ENCODE results near the gene DLL4.

Gene DLL4

GRCh38 chr15:40926659-40927494 is 2.3 kb upstream of the DLL4 start:
- no peak for DNase-seq (ENCODE audit: low read depth in 3 of 3)

- DNase-seq (ENCODE audit: low read depth in 3 of 3), result no peak
Observed at GRCh38 chr15:40927495-40927872, 1.7 kb upstream of the DLL4 start.

- no peak for DNase-seq (ENCODE audit: low read depth in 3 of 3)
Observed at GRCh38 chr15:40927873-40928806, 1.0 kb upstream of the DLL4 start.

GRCh38 chr15:40929660-40930429 is 705 bp downstream of the DLL4 start:
- no peak for DNase-seq (ENCODE audit: low read depth in 3 of 3)

GRCh38 chr15:40930430-40931299 is 1.5 kb downstream of the DLL4 start:
- no peak for DNase-seq (ENCODE audit: low read depth in 3 of 3)

GRCh38 chr15:40931300-40932142 is 2.4 kb downstream of the DLL4 start:
- DNase-seq (ENCODE audit: low read depth in 3 of 3), result no peak

- no peak for DNase-seq (ENCODE audit: low read depth in 3 of 3)
Observed at GRCh38 chr15:40932156-40932555, 3.0 kb downstream of the DLL4 start.

GRCh38 chr15:40932649-40933516 is 3.7 kb downstream of the DLL4 start:
- DNase-seq (ENCODE audit: low read depth in 3 of 3), result no peak

- DNase-seq (ENCODE audit: low read depth in 3 of 3), result no peak
Observed at GRCh38 chr15:40933517-40933902, 4.4 kb downstream of the DLL4 start.

- no peak for DNase-seq (ENCODE audit: low read depth in 3 of 3)
Observed at GRCh38 chr15:40934457-40934856, 5.3 kb downstream of the DLL4 start.

GRCh38 chr15:40936234-40936708 is 7.1 kb downstream of the DLL4 start:
- DNase-seq (ENCODE audit: low read depth in 3 of 3), result no peak

GRCh38 chr15:40936709-40937666 is 7.8 kb downstream of the DLL4 start:
- DNase-seq (ENCODE audit: low read depth in 3 of 3), result no peak

- DNase-seq (ENCODE audit: low read depth in 3 of 3), result no peak
Observed at GRCh38 chr15:40937762-40938535, 8.8 kb downstream of the DLL4 start.

- no peak for DNase-seq (ENCODE audit: low read depth in 3 of 3)
Observed at GRCh38 chr15:40938536-40938870, 9.4 kb downstream of the DLL4 start.

- DNase-seq (ENCODE audit: low read depth in 3 of 3), result no peak
Observed at GRCh38 chr15:40940296-40940801, 11.2 kb downstream of the DLL4 start.

- no peak for DNase-seq (ENCODE audit: low read depth in 3 of 3)
Observed at GRCh38 chr15:40941068-40941527, 12.0 kb downstream of the DLL4 start.
